ENCODE results near the gene EBF4. TPM values are rescaled to one million over a fixed set of nuclear protein-coding genes. Genes with fewer than 3 reads are reported as not detected.

Gene EBF4
- total RNA-seq, 1 donor from 2014 or later = 24.6 TPM

GRCh38 chr20:2713285-2713684, 20.7 kb downstream of the EBF4 start:
- no peaks in the 10 kb centered on the region for H3K4me1 Mint-ChIP-seq
- no peak for DNase-seq (ENCODE audit: low read depth, low spot score)

GRCh38 chr20:2729251-2729713, 36.7 kb downstream of the EBF4 start:
- Mint-ChIP-seq H3K4me3 (no peak overlapping the region), H3K27me3 (ENCODE audit: low read depth) (peaks cover 59% of the 10 kb centered on the region), H3K27ac (ENCODE audit: unreplicated experiment) (no peak overlapping the region), H3K9me3 (peaks cover 7% of the 10 kb centered on the region), H3K4me1 (no peaks in the 10 kb centered on the region), H3K36me3 (ENCODE audit: low read depth) (peaks cover 14% of the 10 kb centered on the region)
- no peak for DNase-seq (ENCODE audit: low read depth, low spot score)
- no peak for TF ChIP-seq CTCF (conservative IDR thresholded peaks at IDR 0.05)

More at GRCh38 chr20:2713285-2713684, 20.7 kb downstream of the EBF4 start:
- Mint-ChIP-seq H3K27ac (ENCODE audit: unreplicated experiment) (no peak overlapping the region), H3K9me3 (peaks cover 5% of the 10 kb centered on the region), H3K36me3 (ENCODE audit: low read depth) (peaks cover 5% of the 10 kb centered on the region), H3K27me3 (ENCODE audit: low read depth) (peaks cover 20% of the 10 kb centered on the region), H3K4me3 (no peak overlapping the region)
- TF ChIP-seq CTCF (conservative IDR thresholded peaks at IDR 0.05) = no peak

DNA sequence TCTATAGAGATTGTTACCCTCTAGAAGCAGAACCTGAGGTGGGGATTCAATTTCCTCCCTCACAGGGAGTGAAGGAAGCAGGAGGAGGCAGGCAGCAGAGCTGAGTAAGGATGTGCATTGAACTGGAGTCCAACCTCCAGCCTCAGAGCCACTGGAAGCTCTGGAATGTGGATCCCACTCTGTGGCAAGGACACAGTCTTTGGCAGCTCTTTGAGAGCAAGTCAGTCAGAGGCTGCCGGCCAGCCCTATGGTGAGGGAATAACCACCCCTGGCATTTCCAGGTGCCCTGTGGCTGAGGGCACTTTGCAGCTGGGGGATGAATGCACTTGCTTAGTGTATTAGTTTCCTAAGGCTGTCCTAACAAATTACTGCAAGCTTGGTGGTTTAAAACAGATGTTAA, 37.2 kb downstream of the EBF4 start:
- TF ChIP-seq CTCF (conservative IDR thresholded peaks at IDR 0.05) = no peak
- peaks cover 17% of the 10 kb centered on the region for H3K36me3 Mint-ChIP-seq (ENCODE audit: low read depth)
- peaks cover 10% of the 10 kb centered on the region for H3K9me3 Mint-ChIP-seq
- H3K27ac Mint-ChIP-seq (ENCODE audit: unreplicated experiment) = no peak overlapping the region
- H3K4me1 Mint-ChIP-seq = no peaks in the 10 kb centered on the region
- peaks cover 64% of the 10 kb centered on the region for H3K27me3 Mint-ChIP-seq (ENCODE audit: low read depth)
- no peak overlapping the region for H3K4me3 Mint-ChIP-seq
- DNase-seq (ENCODE audit: low read depth, low spot score) = no peak

GRCh38 chr20:2734899-2735298, 42.3 kb downstream of the EBF4 start:
- DNase-seq (ENCODE audit: low read depth, low spot score) = no peak
- Mint-ChIP-seq H3K9me3 (peaks cover 10% of the 10 kb centered on the region), H3K4me3 (no peak overlapping the region), H3K4me1 (no peaks in the 10 kb centered on the region), H3K27ac (ENCODE audit: unreplicated experiment) (no peak overlapping the region), H3K36me3 (ENCODE audit: low read depth) (peaks cover 14% of the 10 kb centered on the region), H3K27me3 (ENCODE audit: low read depth) (peaks cover 44% of the 10 kb centered on the region)
- no peak for TF ChIP-seq CTCF (conservative IDR thresholded peaks at IDR 0.05)

DNA sequence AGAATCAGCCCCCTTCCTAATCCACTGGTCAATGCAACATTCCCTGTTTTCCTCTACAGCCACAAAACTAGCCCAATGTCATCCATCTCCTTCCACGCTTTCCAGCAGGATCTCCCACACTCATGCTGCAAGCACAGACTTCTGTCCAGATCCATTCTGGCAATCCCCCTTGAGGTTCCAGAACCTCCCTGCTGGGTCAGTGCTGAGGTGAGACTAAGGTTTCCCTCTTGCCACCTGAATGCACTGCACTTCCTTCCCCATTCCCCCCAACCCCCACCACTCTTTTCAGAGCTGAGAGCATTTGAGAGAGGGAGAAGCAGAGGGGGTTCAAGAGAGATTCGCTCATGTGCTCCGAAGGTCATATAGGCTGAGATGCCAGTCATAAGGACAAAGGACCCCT, 43.9 kb downstream of the EBF4 start:
- DNase-seq (ENCODE audit: low read depth, low spot score) = no peak
- Mint-ChIP-seq H3K9me3 (peaks cover 10% of the 10 kb centered on the region), H3K27me3 (ENCODE audit: low read depth) (peaks cover 48% of the 10 kb centered on the region), H3K4me1 (no peaks in the 10 kb centered on the region), H3K4me3 (no peak overlapping the region), H3K36me3 (ENCODE audit: low read depth) (peaks cover 14% of the 10 kb centered on the region), H3K27ac (ENCODE audit: unreplicated experiment) (no peak overlapping the region)
- TF ChIP-seq CTCF (conservative IDR thresholded peaks at IDR 0.05) = no peak
